ENCODE results near the gene GLCE. TPM values are rescaled to one million over a fixed set of nuclear protein-coding genes. Genes with fewer than 3 reads are reported as not detected.
A peak's percentile ranks its signal among the peaks of the same experiment; 100 is the strongest.

The GLCE gene
- total RNA-seq, 1 donor from 2014 or later, result 33.8 TPM

DNA sequence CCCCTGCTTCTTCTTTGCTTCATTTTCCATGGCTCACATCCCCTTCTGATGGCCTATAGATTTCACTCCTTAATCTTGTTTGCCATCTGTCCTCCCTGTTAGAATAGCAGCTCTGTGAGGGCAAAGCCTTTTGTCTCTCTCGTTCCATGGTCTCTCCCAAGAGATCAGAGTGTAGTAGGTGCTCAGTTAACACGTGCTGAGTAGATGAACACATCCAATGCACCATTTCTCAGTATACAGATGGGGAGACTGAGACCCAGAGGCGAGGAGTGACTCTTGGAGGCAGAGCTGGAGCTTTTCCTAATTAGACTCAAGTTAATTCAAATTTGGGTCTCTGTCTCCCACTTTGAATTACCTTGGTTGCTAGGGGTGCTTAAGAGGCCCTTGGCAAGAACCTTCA, 142.5 kb downstream of the GLCE start:
- Mint-ChIP-seq H3K9me3 (no peaks in the 10 kb centered on the region), H3K36me3 (peaks cover 8% of the 10 kb centered on the region), H3K27me3 (peaks cover 33% of the 10 kb centered on the region), H3K4me3 (no peak overlapping the region), H3K4me1 (ENCODE audit: unreplicated experiment) (peaks cover 10% of the 10 kb centered on the region), H3K27ac (no peak overlapping the region)
- DNase-seq (ENCODE audit: extremely low spot score, unreplicated experiment), result no peak
- TF ChIP-seq, protein P1, sequence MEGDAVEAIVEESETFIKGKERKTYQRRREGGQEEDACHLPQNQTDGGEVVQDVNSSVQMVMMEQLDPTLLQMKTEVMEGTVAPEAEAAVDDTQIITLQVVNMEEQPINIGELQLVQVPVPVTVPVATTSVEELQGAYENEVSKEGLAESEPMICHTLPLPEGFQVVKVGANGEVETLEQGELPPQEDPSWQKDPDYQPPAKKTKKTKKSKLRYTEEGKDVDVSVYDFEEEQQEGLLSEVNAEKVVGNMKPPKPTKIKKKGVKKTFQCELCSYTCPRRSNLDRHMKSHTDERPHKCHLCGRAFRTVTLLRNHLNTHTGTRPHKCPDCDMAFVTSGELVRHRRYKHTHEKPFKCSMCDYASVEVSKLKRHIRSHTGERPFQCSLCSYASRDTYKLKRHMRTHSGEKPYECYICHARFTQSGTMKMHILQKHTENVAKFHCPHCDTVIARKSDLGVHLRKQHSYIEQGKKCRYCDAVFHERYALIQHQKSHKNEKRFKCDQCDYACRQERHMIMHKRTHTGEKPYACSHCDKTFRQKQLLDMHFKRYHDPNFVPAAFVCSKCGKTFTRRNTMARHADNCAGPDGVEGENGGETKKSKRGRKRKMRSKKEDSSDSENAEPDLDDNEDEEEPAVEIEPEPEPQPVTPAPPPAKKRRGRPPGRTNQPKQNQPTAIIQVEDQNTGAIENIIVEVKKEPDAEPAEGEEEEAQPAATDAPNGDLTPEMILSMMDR (conservative IDR thresholded peaks at IDR 0.05), result no peak

DNA sequence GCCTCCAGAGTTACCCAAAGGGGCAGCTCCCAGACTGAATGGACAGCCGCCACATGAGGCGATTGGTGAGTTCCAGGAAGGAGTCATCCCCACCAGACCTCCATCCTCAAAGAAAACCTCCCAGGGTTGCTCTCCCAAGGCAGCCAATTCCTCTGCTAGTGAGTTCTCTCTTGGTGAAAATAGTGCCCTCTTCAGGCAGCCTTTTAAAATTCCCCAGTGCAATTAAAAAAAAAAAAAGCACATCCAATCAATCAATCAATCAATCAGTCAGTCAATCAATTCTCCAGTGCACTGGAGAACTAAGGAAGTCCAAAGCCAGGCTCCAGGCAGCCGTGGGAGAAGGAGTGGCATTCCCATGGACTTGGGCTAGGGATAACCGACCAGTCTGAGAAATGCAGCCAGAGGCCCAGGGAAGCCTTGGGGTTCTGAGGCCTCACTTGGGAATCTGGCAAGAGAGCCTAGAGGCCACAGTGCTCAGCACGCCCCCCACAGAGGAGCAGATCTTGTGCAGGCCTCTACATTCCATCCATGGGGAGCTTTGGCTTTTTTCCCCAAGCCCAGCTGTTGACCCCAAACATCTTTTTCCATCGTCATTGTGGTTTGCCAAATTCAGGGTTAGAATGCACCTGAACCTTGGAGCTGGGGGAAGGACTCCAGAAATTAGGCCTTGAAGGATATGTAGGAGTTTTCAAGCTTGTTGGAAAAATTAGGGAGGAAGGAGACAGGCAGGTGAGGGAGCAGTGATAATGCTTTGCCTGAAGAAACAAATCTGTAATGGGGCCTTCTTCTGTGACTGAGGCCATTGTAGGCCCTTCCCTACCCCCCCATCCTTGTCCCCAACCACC, 143.1 kb downstream of the GLCE start:
- Mint-ChIP-seq H3K9me3 (no peaks in the 10 kb centered on the region), H3K36me3 (peaks cover 8% of the 10 kb centered on the region), H3K4me3 (no peak overlapping the region), H3K27me3 (peaks cover 28% of the 10 kb centered on the region), H3K27ac (no peak overlapping the region), H3K4me1 (ENCODE audit: unreplicated experiment) (peaks cover 10% of the 10 kb centered on the region)
- no peak for DNase-seq (ENCODE audit: extremely low spot score, unreplicated experiment)
- TF ChIP-seq, protein P1 (conservative IDR thresholded peaks at IDR 0.05), result peak; percentile 31

DNA sequence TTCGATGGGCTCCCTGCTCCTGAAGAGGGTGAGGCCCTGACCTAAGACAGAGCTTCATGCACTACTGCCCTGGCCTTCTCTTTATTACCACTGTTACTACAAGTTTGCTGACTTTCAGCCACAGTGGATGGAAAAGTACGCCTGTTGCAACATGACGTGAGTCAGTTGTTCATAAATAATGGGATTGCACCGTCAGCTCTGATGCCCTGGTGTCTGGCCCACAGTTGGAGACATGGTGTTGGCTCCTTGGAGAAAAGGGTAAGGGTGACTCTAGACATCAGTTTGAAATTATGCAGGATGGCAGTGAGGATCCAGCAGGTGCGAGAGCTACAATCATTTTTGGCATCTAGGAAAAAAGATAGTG, 143.7 kb downstream of the GLCE start:
- Mint-ChIP-seq H3K36me3 (peaks cover 8% of the 10 kb centered on the region), H3K9me3 (no peaks in the 10 kb centered on the region), H3K27me3 (peaks cover 27% of the 10 kb centered on the region), H3K4me3 (peak overlapping the region; percentile 49), H3K27ac (no peak overlapping the region), H3K4me1 (ENCODE audit: unreplicated experiment) (peaks cover 10% of the 10 kb centered on the region)
- no peak for DNase-seq (ENCODE audit: extremely low spot score, unreplicated experiment)
- TF ChIP-seq, protein P1 (conservative IDR thresholded peaks at IDR 0.05), result no peak

DNA sequence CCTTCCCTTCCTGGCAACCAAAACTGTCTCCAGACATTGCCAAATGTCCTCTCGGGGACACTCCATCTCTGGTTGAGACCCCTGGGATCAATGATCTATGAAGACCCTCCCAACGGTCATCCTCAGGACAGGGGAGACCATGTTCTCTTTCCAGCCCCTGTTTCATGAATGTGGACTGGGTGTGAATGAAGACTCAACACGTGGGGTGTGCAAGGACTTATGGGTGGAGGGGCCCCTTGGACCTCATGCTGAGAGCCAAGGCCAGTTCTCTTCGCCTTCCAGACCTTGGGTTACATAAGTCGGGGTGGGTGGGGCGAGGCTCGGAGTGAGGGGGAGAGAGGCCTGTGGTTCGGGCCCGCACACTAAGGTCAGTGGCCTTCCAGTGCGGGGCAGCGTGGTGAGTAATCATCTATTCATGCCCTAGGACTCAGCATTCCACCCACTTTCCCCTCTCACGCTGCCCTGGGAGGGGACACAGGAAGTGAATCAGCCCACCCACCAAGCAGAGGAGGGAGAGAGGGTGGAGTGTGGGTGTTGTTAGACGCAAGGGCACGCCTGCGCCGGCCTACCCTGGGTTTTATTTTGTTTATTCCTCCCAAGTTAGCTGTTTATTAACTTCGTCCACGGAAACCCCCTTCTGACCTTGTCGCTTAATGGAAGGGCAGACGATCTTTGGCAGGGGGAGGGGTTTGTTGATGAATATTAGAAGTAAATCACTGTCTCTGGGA, 144.9 kb downstream of the GLCE start:
- peaks cover 18% of the 10 kb centered on the region for H3K27me3 Mint-ChIP-seq
- DNase-seq (ENCODE audit: extremely low spot score, unreplicated experiment), result no peak
- no peaks in the 10 kb centered on the region for H3K9me3 Mint-ChIP-seq
- H3K36me3 Mint-ChIP-seq, result peaks cover 8% of the 10 kb centered on the region
- TF ChIP-seq, protein P1 (conservative IDR thresholded peaks at IDR 0.05), result no peak
- peaks cover 10% of the 10 kb centered on the region for H3K4me1 Mint-ChIP-seq (ENCODE audit: unreplicated experiment)
- H3K27ac Mint-ChIP-seq, result peak overlapping the region; percentile 21
- H3K4me3 Mint-ChIP-seq, result no peak overlapping the region

DNA sequence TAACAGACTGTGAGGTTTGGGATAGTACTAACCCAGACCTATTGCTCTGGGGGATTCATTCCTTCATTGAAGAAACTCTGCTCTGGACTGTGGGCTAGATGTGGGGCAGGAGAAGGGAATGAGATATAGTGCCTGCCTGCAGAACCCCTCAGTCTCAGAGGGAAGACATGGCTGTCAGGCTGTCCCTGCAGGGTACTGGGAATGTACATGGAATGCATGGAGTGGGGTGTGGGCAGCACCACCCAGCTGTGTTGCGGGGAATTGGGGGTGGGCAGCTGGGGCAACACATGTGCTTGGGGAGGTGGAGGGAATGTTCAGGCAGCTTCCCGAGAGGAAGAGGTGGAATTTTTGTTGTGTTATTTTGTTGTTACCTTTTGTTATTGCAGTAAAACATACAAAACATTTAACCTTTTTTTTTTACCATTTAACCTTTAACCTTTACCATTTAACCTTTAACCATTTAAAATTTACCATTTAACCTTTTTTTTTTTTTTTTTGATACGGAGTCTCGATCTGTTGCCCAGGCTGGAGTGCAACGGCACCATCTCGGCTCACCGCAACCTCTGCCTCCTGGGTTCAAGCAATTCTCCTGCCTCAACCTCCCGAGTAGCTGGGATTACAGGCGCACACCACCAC, 145.6 kb downstream of the GLCE start:
- Mint-ChIP-seq H3K4me1 (ENCODE audit: unreplicated experiment) (peaks cover 11% of the 10 kb centered on the region), H3K4me3 (no peak overlapping the region), H3K36me3 (peaks cover 8% of the 10 kb centered on the region), H3K27ac (peak overlapping the region; percentile 21), H3K27me3 (peaks cover 14% of the 10 kb centered on the region), H3K9me3 (no peaks in the 10 kb centered on the region)
- DNase-seq (ENCODE audit: extremely low spot score, unreplicated experiment), result no peak
- TF ChIP-seq, protein P1 (conservative IDR thresholded peaks at IDR 0.05), result no peak

Data from type B pancreatic cell (in vitro differentiated cells).